NCI-H2029 treated with DMSO at 0.1 percent for 48 hours (cell line): ENCODE results near the gene FBXO39.
"Not testable (repeated sequence)": the region's sequence is repeated elsewhere in the genome, so short reads cannot be mapped to it uniquely, and the experiment has no call there.

Experiments used
- DNase-seq: peaks from one replicate; lab custom pipeline; 2025; lab: John Stamatoyannopoulos, UW

The FBXO39 gene

GRCh38 chr17:6793748-6794493 lies 17.9 kb downstream of the FBXO39 start:
- DNase-seq, result no peak

- DNase-seq, result no peak
Observed at GRCh38 chr17:6796017-6796886, 20.2 kb downstream of the FBXO39 start.

- no peak for DNase-seq
Observed at GRCh38 chr17:6796887-6797490, 21.0 kb downstream of the FBXO39 start.

GRCh38 chr17:6797718-6798351 lies 21.8 kb downstream of the FBXO39 start:
- DNase-seq, result no peak

- no peak for DNase-seq
Observed at GRCh38 chr17:6799738-6800137, 23.7 kb downstream of the FBXO39 start.

GRCh38 chr17:6800422-6801027 lies 24.5 kb downstream of the FBXO39 start:
- no peak for DNase-seq

GRCh38 chr17:6811510-6811909 lies 35.5 kb downstream of the FBXO39 start:
- no peak for DNase-seq

- no peak for DNase-seq
Observed at GRCh38 chr17:6812295-6812694, 36.3 kb downstream of the FBXO39 start.

- no peak for DNase-seq
Observed at GRCh38 chr17:6815775-6816174, 39.8 kb downstream of the FBXO39 start.

- not testable (repeated sequence) for DNase-seq
Observed at GRCh38 chr17:6816368-6816767, 40.4 kb downstream of the FBXO39 start.

GRCh38 chr17:6818938-6819337 lies 42.9 kb downstream of the FBXO39 start:
- no peak for DNase-seq

- DNase-seq, result no peak
Observed at GRCh38 chr17:6823011-6823442, 47.0 kb downstream of the FBXO39 start.

- no peak for DNase-seq
Observed at GRCh38 chr17:6830383-6830986, 54.5 kb downstream of the FBXO39 start.

GRCh38 chr17:6831661-6832263 lies 55.7 kb downstream of the FBXO39 start, which contains the start of gene TEKT1:
TSS of gene TEKT1 (minus strand) at chr17:6831729. CDS start at chr17:6830376, 1,353 bp downstream.
- no peak for DNase-seq
